ENCODE measurements around the gene TGM1. TPM values are rescaled to one million over a fixed set of nuclear protein-coding genes. Genes with fewer than 3 reads are reported as not detected.

The TGM1 gene
- total and polyA plus RNA-seq, 10 of the 15 experiments (the other 5 are each of a cell fraction or from before 2014, with no cell fraction given), result 0.05 to 5.9 (median 1.8) TPM

DNA sequence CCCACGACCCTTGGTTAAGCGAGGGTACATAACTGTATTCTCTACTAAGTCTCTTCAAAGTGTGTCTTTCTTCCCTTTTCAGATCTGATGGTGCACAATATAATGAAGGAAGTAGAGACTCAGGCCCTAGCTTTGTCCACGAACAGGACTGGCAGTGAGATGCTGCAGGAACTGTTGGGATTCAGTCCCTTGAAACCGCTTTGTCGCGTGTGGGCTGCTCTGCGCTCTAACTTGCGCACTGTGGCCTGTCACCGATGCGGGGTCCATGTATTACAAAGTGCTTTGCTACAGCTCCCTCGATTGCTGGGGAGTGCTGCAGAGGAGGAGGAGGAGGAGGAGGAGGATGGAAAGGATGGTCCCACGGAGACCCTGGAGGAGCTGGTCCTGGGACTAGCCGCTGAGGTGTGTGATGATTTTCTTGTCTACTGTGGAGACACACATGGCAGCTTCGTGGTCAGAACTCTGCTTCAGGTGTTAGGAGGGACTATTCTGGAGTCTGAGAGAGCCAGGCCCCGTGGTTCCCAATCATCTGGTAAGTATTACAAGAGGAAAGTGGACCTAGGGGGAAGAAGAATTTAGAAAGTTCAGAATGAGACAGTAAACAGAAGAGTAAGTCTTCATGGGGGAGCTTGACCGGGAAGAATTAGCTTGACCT is 37.5 kb upstream of the TGM1 start (continued):
- TF ChIP-seq, protein P1, sequence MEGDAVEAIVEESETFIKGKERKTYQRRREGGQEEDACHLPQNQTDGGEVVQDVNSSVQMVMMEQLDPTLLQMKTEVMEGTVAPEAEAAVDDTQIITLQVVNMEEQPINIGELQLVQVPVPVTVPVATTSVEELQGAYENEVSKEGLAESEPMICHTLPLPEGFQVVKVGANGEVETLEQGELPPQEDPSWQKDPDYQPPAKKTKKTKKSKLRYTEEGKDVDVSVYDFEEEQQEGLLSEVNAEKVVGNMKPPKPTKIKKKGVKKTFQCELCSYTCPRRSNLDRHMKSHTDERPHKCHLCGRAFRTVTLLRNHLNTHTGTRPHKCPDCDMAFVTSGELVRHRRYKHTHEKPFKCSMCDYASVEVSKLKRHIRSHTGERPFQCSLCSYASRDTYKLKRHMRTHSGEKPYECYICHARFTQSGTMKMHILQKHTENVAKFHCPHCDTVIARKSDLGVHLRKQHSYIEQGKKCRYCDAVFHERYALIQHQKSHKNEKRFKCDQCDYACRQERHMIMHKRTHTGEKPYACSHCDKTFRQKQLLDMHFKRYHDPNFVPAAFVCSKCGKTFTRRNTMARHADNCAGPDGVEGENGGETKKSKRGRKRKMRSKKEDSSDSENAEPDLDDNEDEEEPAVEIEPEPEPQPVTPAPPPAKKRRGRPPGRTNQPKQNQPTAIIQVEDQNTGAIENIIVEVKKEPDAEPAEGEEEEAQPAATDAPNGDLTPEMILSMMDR (IDR thresholded peaks at IDR 0.05 in 2 of 3, conservative IDR thresholded peaks at IDR 0.05 in 1 of 3; ENCODE audit: control insufficient read depth in 2 of 3, extremely low read depth in 1 of 3, insufficient read depth in 1 of 3, low read depth in 3 of 3, low read length in 3 of 3), result no peak
- TF ChIP-seq, protein P2, sequence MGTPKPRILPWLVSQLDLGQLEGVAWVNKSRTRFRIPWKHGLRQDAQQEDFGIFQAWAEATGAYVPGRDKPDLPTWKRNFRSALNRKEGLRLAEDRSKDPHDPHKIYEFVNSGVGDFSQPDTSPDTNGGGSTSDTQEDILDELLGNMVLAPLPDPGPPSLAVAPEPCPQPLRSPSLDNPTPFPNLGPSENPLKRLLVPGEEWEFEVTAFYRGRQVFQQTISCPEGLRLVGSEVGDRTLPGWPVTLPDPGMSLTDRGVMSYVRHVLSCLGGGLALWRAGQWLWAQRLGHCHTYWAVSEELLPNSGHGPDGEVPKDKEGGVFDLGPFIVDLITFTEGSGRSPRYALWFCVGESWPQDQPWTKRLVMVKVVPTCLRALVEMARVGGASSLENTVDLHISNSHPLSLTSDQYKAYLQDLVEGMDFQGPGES (IDR thresholded peaks at IDR 0.05), result no peak

DNA sequence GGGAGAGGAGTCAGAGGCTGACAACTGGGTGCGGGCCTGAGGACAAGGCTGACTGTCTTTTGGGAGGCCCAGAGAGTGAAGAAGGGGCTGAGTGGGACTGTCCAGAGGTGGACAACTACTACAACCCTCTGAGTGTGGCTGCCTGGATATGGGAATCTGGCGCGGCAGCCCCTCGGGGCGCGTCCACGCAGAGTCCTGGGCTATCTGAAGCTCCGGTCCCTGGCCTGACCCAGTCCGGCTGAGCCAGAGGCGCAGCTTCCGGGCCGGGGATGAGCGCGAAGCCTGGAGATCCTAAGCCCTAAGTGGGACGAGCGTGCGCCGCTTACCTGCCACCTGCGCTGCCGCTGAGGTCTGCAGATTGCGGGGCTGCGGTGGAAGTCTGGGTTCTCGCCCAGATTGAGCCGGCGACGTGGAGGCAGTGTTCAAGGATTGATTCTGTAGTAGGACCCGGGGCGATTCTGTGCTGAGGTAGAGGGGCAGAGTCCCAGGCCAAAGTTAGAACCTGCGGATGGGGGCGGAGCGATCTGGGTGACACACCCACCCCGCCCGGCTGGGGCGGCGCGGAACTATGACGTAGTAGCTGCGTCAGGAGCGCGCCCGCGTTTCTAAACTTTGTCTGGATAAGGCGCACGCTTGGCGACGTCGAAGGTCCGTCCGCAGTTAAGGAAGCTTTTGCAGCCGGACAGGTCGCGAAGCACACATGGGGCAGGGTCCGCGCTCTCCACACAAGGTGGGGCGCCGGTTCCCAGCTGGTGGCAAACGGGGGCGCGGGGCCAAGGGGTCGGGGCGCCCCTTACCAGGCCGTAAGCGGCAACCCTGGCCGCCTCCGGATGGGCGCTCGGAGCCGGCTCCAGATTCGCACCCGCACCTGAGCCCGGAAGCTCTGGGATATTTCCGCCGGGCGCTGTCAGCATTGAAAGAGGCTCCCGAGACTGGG is 36.5 kb upstream of the TGM1 start, which contains the start of the genes DHRS1 and NOP9:
DHRS1 (minus strand) TSS at position 526 of the 937 bp plus-strand sequence. CDS start 674 bp downstream, outside the sequence.
NOP9 (plus strand) TSS at position 596 of the 937 bp plus-strand sequence; CDS start at position 701, 105 bp downstream.
- RAD21 ChIA-PET (ENCODE audit: unreplicated experiment), result interaction anchor here (0.6 to 7.8 kb wide), 16 partner anchors 8 to 406 kb away, joined by 3 to 231 read pairs (median 4); partner anchors contain the start of genes CIDEB, IPO4, MDP1 and RABGGTA
- DNase-seq (ENCODE audit: low read depth, low spot score), result peak; percentile 65
- peak; percentile 79 for ATAC-seq
- no peaks in the 10 kb centered on the region for H3K27me3 ChIP-seq (replicated peaks in 1 of 2; ENCODE audit: control insufficient read depth in 2 of 2, insufficient read depth in 2 of 2, low read length in 1 of 2)
- H3K4me2 ChIP-seq (ENCODE audit: control insufficient read depth, insufficient read depth), result peak within 1 kb of the TSS; percentile 95
- peak within 1 kb of the TSS; percentile 85 for H2AFZ ChIP-seq (ENCODE audit: control insufficient read depth, low read depth, low read length)
- no peaks in the 10 kb centered on the region for H4K20me1 ChIP-seq (ENCODE audit: control insufficient read depth, insufficient read depth)
- peak within 1 kb of the TSS; percentile 74 for H3K9ac ChIP-seq (ENCODE audit: control insufficient read depth, insufficient read depth, low read length)
- POLR2A ChIA-PET, result interaction anchor here (0.9 to 9.0 kb wide), 9 partner anchors 8 to 138 kb away, joined by 3 to 118 read pairs (median 5); partner anchors contain the start of genes CIDEB, IRF9, MDP1 and TINF2
- 1% methylated on average over 75 of the region's 75 CpGs for WGBS (ENCODE audit: insufficient coverage, insufficient replicate concordance, low lambda C conversion rate, missing lambda C conversion rate)
- SMC1A ChIA-PET (ENCODE audit: uncharacterized antibody, unreplicated experiment), result interaction anchor here (1.0 to 10.1 kb wide), 9 partner anchors 7 to 139 kb away, joined by 3 to 201 read pairs (median 17); partner anchors contain the start of genes CIDEB, IRF9, MDP1 and RABGGTA
- CTCF ChIA-PET, result interaction anchor here (0.7 to 13.4 kb wide), 13 partner anchors 9 to 242 kb away, joined by 3 to 368 read pairs (median 5); partner anchors contain the start of genes CIDEB, LTB4R, LTB4R2 and MDP1
- BruUV-seq (replicated peaks), result TSS peak; percentile 75
- in situ Hi-C loops (cut with MboI) (loop anchor here (5.0 kb wide), 1 partner anchor 57 kb away; the partner anchor contains the start of gene TINF2), intact Hi-C loops (cut with micrococcal nuclease; ENCODE audit: unreplicated experiment) (loop anchor here (5.0 kb wide), 2 partner anchors 152 to 207 kb away; partner anchors contain the start of genes PCK2, PSME2 and RNF31)
- H3K36me3 ChIP-seq (ENCODE audit: control insufficient read depth in 2 of 2, insufficient read depth in 2 of 2, low read length in 1 of 2), result peaks cover 12 to 30% of the 10 kb centered on the region in 2 experiments
- peak within 1 kb of the TSS; percentile 96 for H3K4me3 ChIP-seq
- no peaks in the 10 kb centered on the region for H3K9me3 ChIP-seq (replicated peaks; ENCODE audit: control insufficient read depth, insufficient read depth, low read length)
- H3K27ac ChIP-seq (ENCODE audit: control insufficient read depth, insufficient read depth), result peak within 1 kb of the TSS; percentile 51
- peaks cover 23% of the 10 kb centered on the region for H3K79me2 ChIP-seq (ENCODE audit: control insufficient read depth, insufficient read depth, low read length)
- H3K4me1 ChIP-seq (ENCODE audit: control insufficient read depth, insufficient read depth, low read length), result peaks cover 25% of the 10 kb centered on the region
- FAIRE-seq, result peak; percentile 74
- TF ChIP-seq SIN3A (IDR thresholded peaks at IDR 0.05; ENCODE audit: low read depth, low read length) (peak; percentile 95; the same call in 1 of the 2 replicates), SREBF2 (IDR thresholded peaks at IDR 0.05; ENCODE audit: low read length) (no peak), POLR2A (IDR thresholded peaks at IDR 0.05; ENCODE audit: low read depth, low read length) (peak; percentile 85), RELA (IDR thresholded peaks at IDR 0.05; ENCODE audit: borderline replicate concordance, partially characterized antibody) (peak; percentile 31), BMI1 (IDR thresholded peaks at IDR 0.05; ENCODE audit: borderline replicate concordance) (no peak), POLR2AphosphoS2 (IDR thresholded peaks at IDR 0.05; ENCODE audit: low read depth, low read length) (peak; percentile 46; the same call in 1 of the 2 replicates), WRNIP1 (IDR thresholded peaks at IDR 0.05; ENCODE audit: borderline replicate concordance, low read depth, low read length) (no peak), RAD51 (IDR thresholded peaks at IDR 0.05) (no peak)
- TF ChIP-seq, protein P3, sequence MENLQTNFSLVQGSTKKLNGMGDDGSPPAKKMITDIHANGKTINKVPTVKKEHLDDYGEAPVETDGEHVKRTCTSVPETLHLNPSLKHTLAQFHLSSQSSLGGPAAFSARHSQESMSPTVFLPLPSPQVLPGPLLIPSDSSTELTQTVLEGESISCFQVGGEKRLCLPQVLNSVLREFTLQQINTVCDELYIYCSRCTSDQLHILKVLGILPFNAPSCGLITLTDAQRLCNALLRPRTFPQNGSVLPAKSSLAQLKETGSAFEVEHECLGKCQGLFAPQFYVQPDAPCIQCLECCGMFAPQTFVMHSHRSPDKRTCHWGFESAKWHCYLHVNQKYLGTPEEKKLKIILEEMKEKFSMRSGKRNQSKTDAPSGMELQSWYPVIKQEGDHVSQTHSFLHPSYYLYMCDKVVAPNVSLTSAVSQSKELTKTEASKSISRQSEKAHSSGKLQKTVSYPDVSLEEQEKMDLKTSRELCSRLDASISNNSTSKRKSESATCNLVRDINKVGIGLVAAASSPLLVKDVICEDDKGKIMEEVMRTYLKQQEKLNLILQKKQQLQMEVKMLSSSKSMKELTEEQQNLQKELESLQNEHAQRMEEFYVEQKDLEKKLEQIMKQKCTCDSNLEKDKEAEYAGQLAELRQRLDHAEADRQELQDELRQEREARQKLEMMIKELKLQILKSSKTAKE (IDR thresholded peaks at IDR 0.05; ENCODE audit: low read depth, poor library complexity, severe bottlenecking), result no peak
- TF ChIP-seq, protein P4, sequence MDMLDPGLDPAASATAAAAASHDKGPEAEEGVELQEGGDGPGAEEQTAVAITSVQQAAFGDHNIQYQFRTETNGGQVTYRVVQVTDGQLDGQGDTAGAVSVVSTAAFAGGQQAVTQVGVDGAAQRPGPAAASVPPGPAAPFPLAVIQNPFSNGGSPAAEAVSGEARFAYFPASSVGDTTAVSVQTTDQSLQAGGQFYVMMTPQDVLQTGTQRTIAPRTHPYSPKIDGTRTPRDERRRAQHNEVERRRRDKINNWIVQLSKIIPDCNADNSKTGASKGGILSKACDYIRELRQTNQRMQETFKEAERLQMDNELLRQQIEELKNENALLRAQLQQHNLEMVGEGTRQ (IDR thresholded peaks at IDR 0.05; ENCODE audit: borderline replicate concordance, low read depth, low read length), result no peak
